ENCODE data around the gene TPSAB1.

The TPSAB1 gene

GRCh38 chr16:1213796-1214372 lies 26.6 kb upstream of the TPSAB1 start:
- DNase-seq (ENCODE audit: low read depth): no peak
- H3K4me3 ChIP-seq (ENCODE audit: low read depth, low read length): no peak overlapping the region
- TF ChIP-seq, protein P1, sequence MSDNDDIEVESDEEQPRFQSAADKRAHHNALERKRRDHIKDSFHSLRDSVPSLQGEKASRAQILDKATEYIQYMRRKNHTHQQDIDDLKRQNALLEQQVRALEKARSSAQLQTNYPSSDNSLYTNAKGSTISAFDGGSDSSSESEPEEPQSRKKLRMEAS (IDR thresholded peaks at IDR 0.05; ENCODE audit: low read depth, low read length): no peak
- TF ChIP-seq, protein P2, sequence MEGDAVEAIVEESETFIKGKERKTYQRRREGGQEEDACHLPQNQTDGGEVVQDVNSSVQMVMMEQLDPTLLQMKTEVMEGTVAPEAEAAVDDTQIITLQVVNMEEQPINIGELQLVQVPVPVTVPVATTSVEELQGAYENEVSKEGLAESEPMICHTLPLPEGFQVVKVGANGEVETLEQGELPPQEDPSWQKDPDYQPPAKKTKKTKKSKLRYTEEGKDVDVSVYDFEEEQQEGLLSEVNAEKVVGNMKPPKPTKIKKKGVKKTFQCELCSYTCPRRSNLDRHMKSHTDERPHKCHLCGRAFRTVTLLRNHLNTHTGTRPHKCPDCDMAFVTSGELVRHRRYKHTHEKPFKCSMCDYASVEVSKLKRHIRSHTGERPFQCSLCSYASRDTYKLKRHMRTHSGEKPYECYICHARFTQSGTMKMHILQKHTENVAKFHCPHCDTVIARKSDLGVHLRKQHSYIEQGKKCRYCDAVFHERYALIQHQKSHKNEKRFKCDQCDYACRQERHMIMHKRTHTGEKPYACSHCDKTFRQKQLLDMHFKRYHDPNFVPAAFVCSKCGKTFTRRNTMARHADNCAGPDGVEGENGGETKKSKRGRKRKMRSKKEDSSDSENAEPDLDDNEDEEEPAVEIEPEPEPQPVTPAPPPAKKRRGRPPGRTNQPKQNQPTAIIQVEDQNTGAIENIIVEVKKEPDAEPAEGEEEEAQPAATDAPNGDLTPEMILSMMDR (IDR thresholded peaks at IDR 0.05; ENCODE audit: low read depth, low read length): no peak
- TF ChIP-seq MYC (IDR thresholded peaks at IDR 0.05; ENCODE audit: low read depth, low read length): no peak
- no peak for TF ChIP-seq POLR2A (IDR thresholded peaks at IDR 0.05; ENCODE audit: extremely low read depth, insufficient read length)

GRCh38 chr16:1214719-1215118 lies 25.8 kb upstream of the TPSAB1 start:
- no peak for DNase-seq (ENCODE audit: low read depth)
- TF ChIP-seq, protein P2 (IDR thresholded peaks at IDR 0.05; ENCODE audit: low read depth, low read length): no peak
- TF ChIP-seq, protein P1 (IDR thresholded peaks at IDR 0.05; ENCODE audit: low read depth, low read length): no peak
- TF ChIP-seq POLR2A (IDR thresholded peaks at IDR 0.05; ENCODE audit: extremely low read depth, insufficient read length) (no peak), MYC (IDR thresholded peaks at IDR 0.05; ENCODE audit: low read depth, low read length) (no peak)
- no peak overlapping the region for H3K4me3 ChIP-seq (ENCODE audit: low read depth, low read length)

GRCh38 chr16:1215574-1216295 lies 24.8 kb upstream of the TPSAB1 start:
- TF ChIP-seq, protein P1 (IDR thresholded peaks at IDR 0.05; ENCODE audit: low read depth, low read length): no peak
- TF ChIP-seq POLR2A (IDR thresholded peaks at IDR 0.05; ENCODE audit: extremely low read depth, insufficient read length): no peak
- no peak overlapping the region for H3K4me3 ChIP-seq (ENCODE audit: low read depth, low read length)
- DNase-seq (ENCODE audit: low read depth): no peak

DNA sequence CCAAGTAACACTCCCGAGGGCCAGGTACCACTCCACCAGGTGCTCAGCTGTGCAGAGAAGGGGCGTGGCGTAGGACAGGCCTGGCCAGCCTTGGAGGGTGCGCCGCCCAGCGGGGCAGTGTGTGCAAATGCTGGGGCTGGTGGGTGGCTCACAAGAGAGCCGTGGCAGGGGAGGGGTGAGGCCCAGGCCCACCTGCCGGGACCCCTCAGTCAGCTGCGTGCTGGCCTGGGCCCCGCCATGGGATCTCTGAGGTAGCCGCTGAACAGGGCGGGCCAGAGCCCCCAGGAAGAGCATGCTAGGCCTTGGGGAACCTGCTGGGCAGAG lies 24.2 kb upstream of the TPSAB1 start:
- DNase-seq (ENCODE audit: low read depth): no peak
- no peak overlapping the region for H3K4me3 ChIP-seq (ENCODE audit: low read depth, low read length)
- TF ChIP-seq MYC (IDR thresholded peaks at IDR 0.05; ENCODE audit: low read depth, low read length) (no peak), POLR2A (IDR thresholded peaks at IDR 0.05; ENCODE audit: extremely low read depth, insufficient read length) (no peak)
- TF ChIP-seq, protein P2 (IDR thresholded peaks at IDR 0.05; ENCODE audit: low read depth, low read length): no peak
- TF ChIP-seq, protein P1 (IDR thresholded peaks at IDR 0.05; ENCODE audit: low read depth, low read length): no peak

DNA sequence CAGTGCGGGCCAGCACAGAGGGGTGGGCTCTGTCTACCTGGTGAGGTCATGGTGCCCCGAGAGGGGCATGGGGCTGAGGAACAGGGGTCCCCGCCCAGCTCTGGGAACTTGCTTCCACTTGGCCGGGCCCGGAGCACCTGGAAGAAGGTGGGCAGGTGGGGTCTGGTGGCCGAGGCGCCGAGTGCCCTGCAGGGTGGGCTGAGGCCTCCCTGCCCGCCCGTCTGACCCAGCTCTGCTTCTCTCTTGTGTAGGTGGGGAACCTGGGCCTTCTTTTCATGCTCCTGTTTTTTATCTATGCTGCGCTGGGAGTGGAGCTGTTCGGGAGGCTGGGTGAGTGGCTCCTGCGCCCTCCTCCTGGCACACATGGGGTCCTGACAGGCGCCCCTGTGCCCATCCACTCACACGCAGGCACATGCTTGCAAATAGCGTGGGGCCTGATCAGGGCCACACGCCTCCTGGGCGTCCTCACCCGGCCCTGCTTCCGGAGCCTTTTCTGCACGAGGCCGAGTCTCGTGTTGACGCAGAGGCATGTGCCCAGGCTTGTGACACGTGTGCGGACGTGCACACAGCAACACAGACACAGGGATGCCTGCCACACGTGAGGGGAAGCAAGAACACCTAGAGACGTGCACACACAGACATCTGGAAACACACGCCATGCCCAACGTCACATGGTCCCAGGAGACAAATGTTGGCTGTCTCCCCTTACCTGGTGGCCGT lies 23.7 kb upstream of the TPSAB1 start:
- no peak overlapping the region for H3K4me3 ChIP-seq (ENCODE audit: low read depth, low read length)
- TF ChIP-seq POLR2A (IDR thresholded peaks at IDR 0.05; ENCODE audit: extremely low read depth, insufficient read length) (no peak), MYC (IDR thresholded peaks at IDR 0.05; ENCODE audit: low read depth, low read length) (no peak)
- TF ChIP-seq, protein P1 (IDR thresholded peaks at IDR 0.05; ENCODE audit: low read depth, low read length): no peak
- TF ChIP-seq, protein P2 (IDR thresholded peaks at IDR 0.05; ENCODE audit: low read depth, low read length): no peak
- DNase-seq (ENCODE audit: low read depth): no peak

DNA sequence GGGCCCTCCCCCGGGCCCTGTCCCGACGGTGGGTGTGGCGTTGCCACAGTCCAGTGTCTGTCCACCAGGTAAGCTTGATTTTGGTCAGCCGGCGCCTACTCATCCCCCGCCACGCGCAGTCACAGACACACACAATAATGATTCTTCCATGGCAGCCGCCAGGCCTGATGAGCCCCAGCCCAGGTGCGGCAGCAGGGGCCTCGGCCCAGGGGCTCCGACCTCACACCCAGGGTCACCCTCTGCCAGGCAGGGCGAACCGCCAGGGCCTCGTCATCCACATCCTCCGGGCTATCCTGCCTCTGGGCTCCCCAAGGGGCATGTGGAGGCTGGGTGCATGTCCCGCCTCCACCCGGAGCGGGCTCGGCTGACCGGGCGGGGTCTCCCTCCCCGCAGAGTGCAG lies 23.0 kb upstream of the TPSAB1 start:
- TF ChIP-seq MYC (IDR thresholded peaks at IDR 0.05; ENCODE audit: low read depth, low read length) (no peak), POLR2A (IDR thresholded peaks at IDR 0.05; ENCODE audit: extremely low read depth, insufficient read length) (no peak)
- TF ChIP-seq, protein P1 (IDR thresholded peaks at IDR 0.05; ENCODE audit: low read depth, low read length): no peak
- TF ChIP-seq, protein P2 (IDR thresholded peaks at IDR 0.05; ENCODE audit: low read depth, low read length): no peak
- H3K4me3 ChIP-seq (ENCODE audit: low read depth, low read length): no peak overlapping the region
- no peak for DNase-seq (ENCODE audit: low read depth)
